MCF 10A (cell line): ENCODE data around the gene USHBP1. TPM values are rescaled to one million over a fixed set of nuclear protein-coding genes. Genes with fewer than 3 reads are reported as not detected.

Source experiments
- BruUV-seq: library from RNA; stranded (reverse); fragments of 400-500 nt; replicated peaks from 2 replicates; lab custom pipeline; 2021; lab: Mats Ljungman, UMichigan
- CTCF ChIA-PET: fragments of 300-600 bp; sonication (Branson Sonifier 250); formaldehyde crosslinking; extraction: SDS; loops from one replicate; lab custom pipeline; 2021; ENCODE audit warnings: antibody characterized with exemption, inconsistent platforms; lab: Yijun Ruan, JAX
- POLR2A ChIA-PET: fragments of 300-600, 350-650 bp; sonication (Branson Sonifier 250); formaldehyde crosslinking; extraction: SDS; loops from one replicate; lab custom pipeline; 2020; ENCODE audit warnings: antibody characterized with exemption, inconsistent platforms; lab: Yijun Ruan, JAX
- DNase-seq: peaks from one replicate; pipeline ENCODE4 v3.0.0-alpha.2; 2018; ENCODE audit not compliant: unreplicated experiment
- H3K27ac Mint-ChIP-seq: one replicate; pipeline ENCODE4 v1.8.0; 2022; ENCODE audit warnings: mild to moderate bottlenecking, low read depth, mixed read lengths; ENCODE audit not compliant: unreplicated experiment
- H3K27me3 Mint-ChIP-seq: one replicate; pipeline ENCODE4 v1.8.0; 2022; ENCODE audit warnings: mixed read lengths; ENCODE audit not compliant: insufficient read depth, unreplicated experiment
- H3K36me3 Mint-ChIP-seq: one replicate; pipeline ENCODE4 v1.8.0; 2022; ENCODE audit warnings: mild to moderate bottlenecking, moderate library complexity, mixed read lengths; ENCODE audit not compliant: insufficient read depth, unreplicated experiment
- H3K4me1 Mint-ChIP-seq: one replicate; pipeline ENCODE4 v1.8.0; 2022; ENCODE audit warnings: mixed read lengths; ENCODE audit not compliant: insufficient read depth, unreplicated experiment
- H3K4me3 Mint-ChIP-seq: one replicate; pipeline ENCODE4 v1.8.0; 2022; ENCODE audit warnings: mild to moderate bottlenecking, moderate library complexity, mixed read lengths; ENCODE audit not compliant: unreplicated experiment
- H3K9me3 Mint-ChIP-seq: one replicate; pipeline ENCODE4 v1.8.0; 2022; ENCODE audit warnings: mixed read lengths; ENCODE audit not compliant: unreplicated experiment
- CTCF ChIP-seq: fragments of 200-600 bp; IDR thresholded peaks from one replicate; pipeline ENCODE4 v1.8.0; 2022; ENCODE audit warnings: antibody characterized with exemption, mild to moderate bottlenecking; ENCODE audit not compliant: unreplicated experiment
- intact Hi-C: fragments of 100-400 bp; cut with micrococcal nuclease; formaldehyde crosslinking; loops from 2 replicates; pipeline ENCODE4 v1.14.1; 2022
- total RNA-seq: library from RNA; stranded (reverse); gene quantifications from 2 replicates; pipeline ENCODE4 v1.2.3, GENCODE V29; 2022

The USHBP1 gene
- total RNA-seq, 1 experiment from 2014 or later, result not detected

DNA sequence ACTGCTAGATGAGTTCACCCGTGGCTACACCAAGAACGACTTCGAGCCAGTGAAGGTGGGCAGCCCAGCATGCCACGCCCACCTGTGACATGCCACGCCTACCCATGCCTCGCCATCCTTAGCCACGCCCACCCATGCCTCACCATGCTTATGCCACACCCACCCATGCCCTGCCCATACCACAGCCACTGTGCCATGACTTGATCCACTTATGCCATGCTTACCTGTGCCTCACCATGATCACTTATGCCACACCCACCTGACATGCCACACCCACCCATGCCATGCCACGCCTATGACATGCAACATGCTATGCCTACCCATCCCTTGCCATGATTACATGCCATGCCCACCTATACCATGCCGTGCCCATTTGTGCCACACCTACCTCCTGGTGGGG is 62.3 kb downstream of the USHBP1 start:
- no peak overlapping the region for H3K27ac Mint-ChIP-seq
- no TSS peak for BruUV-seq
- peak; percentile 34 for DNase-seq
- no peak overlapping the region for H3K4me3 Mint-ChIP-seq
- ChIA-PET CTCF (no interaction called here), POLR2A (no interaction called here)
- TF ChIP-seq CTCF, result no peak
- no peaks in the 10 kb centered on the region for H3K9me3 Mint-ChIP-seq
- intact Hi-C loops, result no loop called here
- no peaks in the 10 kb centered on the region for H3K4me1 Mint-ChIP-seq
- no peaks in the 10 kb centered on the region for H3K27me3 Mint-ChIP-seq
- H3K36me3 Mint-ChIP-seq, result peaks cover 35% of the 10 kb centered on the region

DNA sequence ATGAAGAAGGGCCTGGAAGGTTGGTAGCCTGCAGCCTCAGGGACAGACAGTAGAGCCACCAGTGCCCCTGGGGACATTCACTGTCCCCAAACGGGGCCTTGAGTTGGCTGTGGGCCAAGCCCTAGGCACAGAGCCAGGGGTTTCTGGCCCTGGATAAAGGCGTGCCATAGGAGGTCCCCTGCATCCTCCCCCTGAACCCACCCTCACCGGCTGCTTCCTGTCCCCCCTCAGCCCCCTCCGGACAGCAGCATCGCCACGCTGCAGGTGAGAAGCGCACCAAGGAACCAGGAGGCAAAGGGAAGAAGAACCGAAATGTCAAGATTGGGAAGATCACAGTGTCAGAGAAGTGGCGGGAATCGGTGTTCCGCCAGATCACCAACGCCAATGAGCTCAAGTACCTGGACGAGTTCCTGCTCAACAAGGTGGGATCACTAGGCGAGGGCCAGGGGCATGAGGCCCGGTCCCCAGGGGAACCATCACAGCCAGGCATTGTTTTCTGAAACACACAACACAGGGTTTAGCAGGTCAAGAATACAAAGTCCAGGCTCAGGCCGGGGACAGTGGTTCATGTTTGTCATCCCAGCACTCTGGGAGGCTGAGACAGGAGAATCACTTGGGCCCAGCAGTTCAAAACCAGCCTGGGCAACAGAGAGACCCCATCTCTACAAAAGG is 64.0 kb downstream of the USHBP1 start:
- ChIA-PET CTCF (interaction anchor here (0.6 kb wide), 1 partner anchor 1111 kb away, joined by 5 read pairs; no protein-coding TSS in a partner anchor), POLR2A (no interaction called here)
- peaks cover 8% of the 10 kb centered on the region for H3K9me3 Mint-ChIP-seq
- H3K4me1 Mint-ChIP-seq, result no peaks in the 10 kb centered on the region
- intact Hi-C loops, result no loop called here
- peaks cover 35% of the 10 kb centered on the region for H3K36me3 Mint-ChIP-seq
- no peak for TF ChIP-seq CTCF
- no peak overlapping the region for H3K27ac Mint-ChIP-seq
- no TSS peak for BruUV-seq
- DNase-seq, result no peak
- H3K27me3 Mint-ChIP-seq, result no peaks in the 10 kb centered on the region
- H3K4me3 Mint-ChIP-seq, result no peak overlapping the region

Other genes starting within 250 kb of the USHBP1 start
- gene CPAMD8, start 237.9 kb downstream of the USHBP1 start, total RNA-seq, result 1.3 and 2.3 TPM in 2 replicates
- 6.6 and 8.4 TPM in 2 replicates for gene HAUS8, start 189.3 kb downstream of the USHBP1 start, total RNA-seq
- 43.5 and 49.5 TPM in 2 replicates for gene MYO9B, start 189.0 kb downstream of the USHBP1 start, total RNA-seq
- gene USE1, start 49.4 kb downstream of the USHBP1 start, total RNA-seq, result 29.9 and 47.9 TPM in 2 replicates
- gene OCEL1, start 38.5 kb downstream of the USHBP1 start, total RNA-seq, result 13.7 and 14.3 TPM in 2 replicates
- 32.8 and 36.3 TPM in 2 replicates for gene NR2F6, start 18.8 kb downstream of the USHBP1 start, total RNA-seq
- 96.1 and 104 TPM in 2 replicates for gene BABAM1, start 2.7 kb upstream of the USHBP1 start, total RNA-seq
- gene ANKLE1, start 17.2 kb upstream of the USHBP1 start, total RNA-seq, result 0.16 and 1.0 TPM in 2 replicates
- gene ABHD8, start 38.7 kb upstream of the USHBP1 start, total RNA-seq, result 4.1 and 6.4 TPM in 2 replicates
- gene MRPL34, start 41.1 kb upstream of the USHBP1 start, total RNA-seq, result 58.8 and 65.8 TPM in 2 replicates
- gene DDA1, start 44.8 kb upstream of the USHBP1 start, total RNA-seq, result 57.4 and 60.4 TPM in 2 replicates
- 13.0 and 14.5 TPM in 2 replicates for gene ANO8, start 70.1 kb upstream of the USHBP1 start, total RNA-seq
- 24.8 and 27.9 TPM in 2 replicates for gene GTPBP3, start 72.8 kb upstream of the USHBP1 start, total RNA-seq
- not detected in 2 replicates for gene PLVAP, start 112.6 kb upstream of the USHBP1 start, total RNA-seq
- 0.37 TPM in 1 of 2 replicates, not detected in the other for gene CCDC194, start 129.5 kb upstream of the USHBP1 start, total RNA-seq
- gene BST2, start 140.9 kb upstream of the USHBP1 start, total RNA-seq, result 19.6 and 24.8 TPM in 2 replicates
- gene MVB12A, start 155.3 kb upstream of the USHBP1 start, total RNA-seq, result 47.7 and 51.1 TPM in 2 replicates
- not detected in 2 replicates for gene TMEM221, start 183.9 kb upstream of the USHBP1 start, total RNA-seq
- not detected in 2 replicates for gene NXNL1, start 196.2 kb upstream of the USHBP1 start, total RNA-seq
- 3.4 and 5.0 TPM in 2 replicates for gene SLC27A1, start 205.8 kb upstream of the USHBP1 start, total RNA-seq
- gene PGLS, start 246.9 kb upstream of the USHBP1 start, total RNA-seq, result 115 and 143 TPM in 2 replicates